Measurements from ENCODE around the gene LBH. TPM values are rescaled to one million over a fixed set of nuclear protein-coding genes. Genes with fewer than 3 reads are reported as not detected.
A peak's percentile ranks its signal among the peaks of the same experiment; 100 is the strongest.

LBH gene
- total RNA-seq, 1 donor from 2014 or later: 83.7 TPM

DNA sequence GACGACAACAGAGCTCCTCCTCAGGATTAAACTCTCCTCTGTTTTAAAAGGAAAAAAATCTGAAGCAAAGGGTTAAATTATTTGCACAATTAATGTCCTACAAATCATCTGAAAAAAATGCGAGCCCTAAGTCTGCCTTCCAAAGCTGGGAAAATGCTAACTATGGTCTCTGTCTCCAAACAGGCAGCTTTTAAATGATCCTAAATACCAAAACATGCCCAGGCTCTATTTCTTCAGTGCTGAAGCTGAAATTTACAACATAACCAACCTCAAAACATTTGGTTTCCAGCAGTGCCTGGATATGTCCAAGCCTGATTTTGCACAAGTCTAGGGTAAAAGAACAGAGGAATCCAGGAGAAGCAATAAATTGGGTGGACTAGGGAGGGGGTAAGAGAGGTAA lies 57.2 kb downstream of the LBH start:
- Histone ChIP-seq H3K4me3 (ENCODE audit: low read depth, low read length) (no peak overlapping the region), H3K27me3 (ENCODE audit: control insufficient read depth, insufficient read depth, low read length) (no peaks in the 10 kb centered on the region), H3K36me3 (ENCODE audit: control insufficient read depth, insufficient read depth, low read length) (no peaks in the 10 kb centered on the region)
- TF ChIP-seq, protein P1, sequence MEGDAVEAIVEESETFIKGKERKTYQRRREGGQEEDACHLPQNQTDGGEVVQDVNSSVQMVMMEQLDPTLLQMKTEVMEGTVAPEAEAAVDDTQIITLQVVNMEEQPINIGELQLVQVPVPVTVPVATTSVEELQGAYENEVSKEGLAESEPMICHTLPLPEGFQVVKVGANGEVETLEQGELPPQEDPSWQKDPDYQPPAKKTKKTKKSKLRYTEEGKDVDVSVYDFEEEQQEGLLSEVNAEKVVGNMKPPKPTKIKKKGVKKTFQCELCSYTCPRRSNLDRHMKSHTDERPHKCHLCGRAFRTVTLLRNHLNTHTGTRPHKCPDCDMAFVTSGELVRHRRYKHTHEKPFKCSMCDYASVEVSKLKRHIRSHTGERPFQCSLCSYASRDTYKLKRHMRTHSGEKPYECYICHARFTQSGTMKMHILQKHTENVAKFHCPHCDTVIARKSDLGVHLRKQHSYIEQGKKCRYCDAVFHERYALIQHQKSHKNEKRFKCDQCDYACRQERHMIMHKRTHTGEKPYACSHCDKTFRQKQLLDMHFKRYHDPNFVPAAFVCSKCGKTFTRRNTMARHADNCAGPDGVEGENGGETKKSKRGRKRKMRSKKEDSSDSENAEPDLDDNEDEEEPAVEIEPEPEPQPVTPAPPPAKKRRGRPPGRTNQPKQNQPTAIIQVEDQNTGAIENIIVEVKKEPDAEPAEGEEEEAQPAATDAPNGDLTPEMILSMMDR (IDR thresholded peaks at IDR 0.05; ENCODE audit: insufficient read depth, low read length, poor library complexity, severe bottlenecking): no peak
- DNase-seq (ENCODE audit: low read depth): no peak

DNA sequence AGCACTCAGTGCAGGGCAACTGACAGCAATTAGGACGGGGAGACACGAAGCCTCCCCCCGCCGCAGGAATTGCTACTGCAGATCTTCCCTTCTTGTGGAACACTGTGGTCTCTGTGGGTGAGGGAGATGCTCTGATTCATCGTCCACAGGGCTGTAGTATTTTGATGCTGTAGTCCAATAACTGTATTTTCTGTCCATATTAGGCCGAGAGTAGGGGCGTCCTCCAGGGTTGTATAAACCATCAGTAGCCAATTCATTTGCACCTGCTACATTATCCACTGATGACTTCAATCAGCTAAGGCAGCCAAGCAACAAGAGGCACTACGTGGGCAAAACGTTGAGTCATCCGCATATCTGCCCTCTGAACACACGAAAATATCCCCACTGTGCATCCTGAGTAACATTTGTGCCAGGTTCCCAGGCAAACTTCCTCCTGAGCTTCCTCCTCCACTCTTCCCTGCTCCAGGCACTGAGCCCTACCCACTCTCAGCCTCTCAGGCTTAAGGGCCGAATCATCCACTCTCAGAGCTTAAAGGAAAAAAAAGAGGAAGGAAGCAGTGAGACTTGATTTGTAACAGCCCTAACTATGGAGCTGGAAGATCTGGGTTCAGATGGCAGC lies 62.1 kb downstream of the LBH start:
- Histone ChIP-seq H3K27me3 (ENCODE audit: control insufficient read depth, insufficient read depth, low read length) (no peaks in the 10 kb centered on the region), H3K36me3 (ENCODE audit: control insufficient read depth, insufficient read depth, low read length) (no peaks in the 10 kb centered on the region), H3K4me3 (ENCODE audit: low read depth, low read length) (no peak overlapping the region)
- peak; percentile 96 for DNase-seq (ENCODE audit: low read depth)
- TF ChIP-seq, protein P1 (IDR thresholded peaks at IDR 0.05; ENCODE audit: insufficient read depth, low read length, poor library complexity, severe bottlenecking): no peak

DNA sequence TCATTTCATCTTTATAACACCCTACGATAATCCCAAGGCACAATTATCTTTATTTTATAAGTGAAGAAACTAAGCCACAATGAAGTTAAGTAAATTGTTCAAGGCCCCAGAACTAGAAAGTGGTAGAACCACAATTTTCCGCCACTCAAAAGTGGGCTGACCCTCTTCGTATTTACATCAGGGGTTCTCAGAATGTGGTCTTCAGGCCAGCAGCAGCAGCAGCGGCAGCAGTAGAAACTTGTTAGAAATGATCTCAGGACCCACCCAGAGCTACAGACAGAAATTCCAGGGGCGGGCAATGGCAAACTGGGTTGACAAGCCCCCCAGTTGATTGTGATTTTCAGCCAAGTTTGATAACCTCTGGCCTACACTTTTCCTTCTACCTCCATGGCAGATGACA lies 62.8 kb downstream of the LBH start:
- no peaks in the 10 kb centered on the region for H3K27me3 ChIP-seq (ENCODE audit: control insufficient read depth, insufficient read depth, low read length)
- H3K4me3 ChIP-seq (ENCODE audit: low read depth, low read length): no peak overlapping the region
- TF ChIP-seq, protein P1 (IDR thresholded peaks at IDR 0.05; ENCODE audit: insufficient read depth, low read length, poor library complexity, severe bottlenecking): no peak
- no peaks in the 10 kb centered on the region for H3K36me3 ChIP-seq (ENCODE audit: control insufficient read depth, insufficient read depth, low read length)
- no peak for DNase-seq (ENCODE audit: low read depth)

DNA sequence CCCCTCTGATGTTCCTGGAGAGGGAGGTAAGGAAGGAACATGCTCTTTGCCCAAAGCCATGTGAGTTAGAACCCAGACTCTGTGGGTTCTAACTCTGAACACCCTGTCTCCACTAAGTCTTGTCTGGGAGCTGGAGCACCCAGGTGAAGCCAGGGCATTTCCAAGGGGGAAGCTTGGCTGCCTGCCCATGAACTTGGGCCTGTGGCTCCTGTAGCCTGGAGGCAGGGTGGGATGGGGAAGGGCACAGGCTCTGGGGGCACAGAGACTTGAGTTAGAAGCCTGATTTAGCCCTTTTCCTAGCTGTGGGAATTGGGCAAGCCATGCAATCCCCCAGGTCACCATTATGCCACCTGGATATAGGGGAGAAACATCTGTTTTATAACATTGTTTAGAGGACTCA lies 65.2 kb downstream of the LBH start:
- TF ChIP-seq, protein P1 (IDR thresholded peaks at IDR 0.05; ENCODE audit: insufficient read depth, low read length, poor library complexity, severe bottlenecking): no peak
- DNase-seq (ENCODE audit: low read depth): no peak
- Histone ChIP-seq H3K27me3 (ENCODE audit: control insufficient read depth, insufficient read depth, low read length) (no peaks in the 10 kb centered on the region), H3K4me3 (ENCODE audit: low read depth, low read length) (no peak overlapping the region), H3K36me3 (ENCODE audit: control insufficient read depth, insufficient read depth, low read length) (no peaks in the 10 kb centered on the region)

DNA sequence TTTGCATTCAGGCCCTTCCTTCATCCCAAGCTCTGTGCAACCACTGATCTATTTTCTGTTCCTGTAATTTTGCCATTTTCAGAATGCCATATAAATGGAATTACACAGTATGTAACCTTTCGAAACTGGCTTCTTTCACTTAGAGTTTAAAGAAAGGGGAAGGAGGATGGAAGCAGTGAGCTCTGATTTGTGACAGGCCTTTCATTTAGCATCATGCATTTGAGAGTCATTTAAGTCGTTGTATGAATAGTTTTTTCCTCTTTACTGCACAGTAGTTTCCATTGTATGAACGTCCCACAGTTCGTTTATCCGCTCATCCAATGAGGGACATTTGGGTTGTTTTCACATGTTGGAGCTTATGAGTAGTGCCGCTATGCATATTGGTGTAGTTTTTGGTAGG lies 67.0 kb downstream of the LBH start:
- Histone ChIP-seq H3K4me3 (ENCODE audit: low read depth, low read length) (no peak overlapping the region), H3K36me3 (ENCODE audit: control insufficient read depth, insufficient read depth, low read length) (no peaks in the 10 kb centered on the region), H3K27me3 (ENCODE audit: control insufficient read depth, insufficient read depth, low read length) (no peaks in the 10 kb centered on the region)
- TF ChIP-seq, protein P1 (IDR thresholded peaks at IDR 0.05; ENCODE audit: insufficient read depth, low read length, poor library complexity, severe bottlenecking): no peak
- no peak for DNase-seq (ENCODE audit: low read depth)

DNA sequence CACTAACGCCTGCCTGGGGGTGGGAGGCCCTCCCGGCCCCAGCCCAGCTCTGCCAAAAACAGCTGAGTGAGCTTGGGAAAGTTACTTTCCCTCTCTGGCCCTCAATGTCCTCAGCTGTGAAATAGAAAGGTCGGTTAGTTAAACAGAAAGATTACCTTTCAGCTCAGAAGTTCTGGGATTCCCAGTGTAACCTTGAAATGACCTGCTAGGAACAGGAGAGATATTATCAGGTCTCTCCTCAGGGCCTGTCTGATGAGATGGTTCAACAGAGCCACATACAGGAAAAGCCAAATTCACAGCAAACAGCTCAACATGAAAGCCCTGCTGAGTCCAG lies 68.8 kb downstream of the LBH start:
- no peak overlapping the region for H3K4me3 ChIP-seq (ENCODE audit: low read depth, low read length)
- DNase-seq (ENCODE audit: low read depth): no peak
- TF ChIP-seq, protein P1 (IDR thresholded peaks at IDR 0.05; ENCODE audit: insufficient read depth, low read length, poor library complexity, severe bottlenecking): no peak
- no peaks in the 10 kb centered on the region for H3K36me3 ChIP-seq (ENCODE audit: control insufficient read depth, insufficient read depth, low read length)
- H3K27me3 ChIP-seq (ENCODE audit: control insufficient read depth, insufficient read depth, low read length): no peaks in the 10 kb centered on the region
